IPS DF 4.7 (cell line): ENCODE results near the gene KLK15.

ENCODE experiments used
- DNase-seq: peaks from one replicate; pipeline ENCODE4 v3.0.0-alpha.2; 2013; ENCODE audit warnings: low spot score; ENCODE audit errors: extremely low read depth

KLK15 gene

GRCh38 chr19:50843701-50844221, 10.4 kb upstream of the KLK15 start:
- no peak for DNase-seq

- DNase-seq: no peak
Observed at GRCh38 chr19:50843205-50843604, 9.8 kb upstream of the KLK15 start.

GRCh38 chr19:50842130-50842529, 8.8 kb upstream of the KLK15 start:
- DNase-seq: no peak

GRCh38 chr19:50839712-50840655, 6.6 kb upstream of the KLK15 start:
- DNase-seq: no peak

- no peak for DNase-seq
Observed at GRCh38 chr19:50838239-50838638, 4.9 kb upstream of the KLK15 start.

GRCh38 chr19:50837300-50837699, 3.9 kb upstream of the KLK15 start:
- DNase-seq: no peak

GRCh38 chr19:50836543-50837195, 3.3 kb upstream of the KLK15 start:
- DNase-seq: no peak

- no peak for DNase-seq
Observed at GRCh38 chr19:50835785-50836542, 2.6 kb upstream of the KLK15 start.

GRCh38 chr19:50835103-50835784, 1.9 kb upstream of the KLK15 start:
- no peak for DNase-seq

GRCh38 chr19:50833802-50834167, 411 bp upstream of the KLK15 start:
- DNase-seq: no peak

- DNase-seq: no peak
Observed at GRCh38 chr19:50832666-50833065, 708 bp downstream of the KLK15 start.

- DNase-seq: no peak
Observed at GRCh38 chr19:50831026-50831396, 2.4 kb downstream of the KLK15 start.

- no peak for DNase-seq
Observed at GRCh38 chr19:50830266-50831025, 2.9 kb downstream of the KLK15 start.

- DNase-seq: no peak
Observed at GRCh38 chr19:50829801-50830200, 3.6 kb downstream of the KLK15 start.

- no peak for DNase-seq
Observed at GRCh38 chr19:50827476-50827875, 5.9 kb downstream of the KLK15 start.

- DNase-seq: no peak
Observed at GRCh38 chr19:50826492-50827240, 6.7 kb downstream of the KLK15 start.

- no peak for DNase-seq
Observed at GRCh38 chr19:50823389-50824042, 9.9 kb downstream of the KLK15 start, which contains the start of gene KLK1. TSS of gene KLK1 (minus strand) at chr19:50823787. CDS start at chr19:50823748, 39 bp downstream.

- no peak for DNase-seq
Observed at GRCh38 chr19:50822661-50823208, 10.6 kb downstream of the KLK15 start.

- DNase-seq: no peak
Observed at GRCh38 chr19:50821622-50822021, 11.8 kb downstream of the KLK15 start.
